Measurements from ENCODE around the gene KNL1. TPM values are rescaled to one million over a fixed set of nuclear protein-coding genes. Genes with fewer than 3 reads are reported as not detected.

KNL1 gene
- total and polyA plus RNA-seq, 2 of the 8 experiments (the other 6 are each of a cell fraction or from before 2014, with no cell fraction given): 4.4 to 22.5 TPM

DNA sequence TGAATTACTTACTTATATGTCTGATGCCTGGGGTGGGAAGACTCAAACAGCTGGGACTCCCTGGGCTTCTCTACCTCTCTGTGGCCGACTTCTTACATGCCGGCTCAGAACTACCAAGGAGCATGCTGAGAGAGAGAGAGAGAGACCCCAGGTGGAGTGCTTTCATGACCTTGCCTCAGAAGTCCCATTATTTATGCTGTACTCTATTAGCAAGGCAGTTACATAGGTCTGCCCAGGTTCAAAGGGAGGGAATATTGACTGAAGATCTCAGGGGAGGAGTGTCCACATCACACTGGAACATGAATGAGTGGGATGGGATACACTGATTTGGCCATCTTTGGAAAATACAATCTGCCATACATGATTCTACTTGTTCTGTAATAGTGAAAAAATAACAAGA is 45.4 kb upstream of the KNL1 start:
- Histone ChIP-seq H3K79me2 (ENCODE audit: control insufficient read depth in 1 of 2, insufficient read depth in 2 of 2, low read length in 2 of 2) (no peaks in the 10 kb centered on the region), H3K4ac (replicated peaks; ENCODE audit: insufficient read length, low read depth, low read length) (no peak overlapping the region), H2BK15ac (ENCODE audit: low read length) (no peak overlapping the region), H3K9ac (replicated peaks in 1 of 4; ENCODE audit: extremely low read depth in 1 of 4, low read depth in 3 of 4, low read length in 3 of 4) (no peak overlapping the region), H4K20me1 (replicated peaks in 1 of 2; ENCODE audit: control insufficient read depth in 1 of 2, insufficient read depth in 2 of 2, low read length in 2 of 2) (no peaks in the 10 kb centered on the region), H2BK5ac (ENCODE audit: low read depth, low read length) (no peak overlapping the region), H3K4me2 (ENCODE audit: insufficient read depth in 1 of 2, low read depth in 2 of 2, low read length in 2 of 2) (no peak overlapping the region), H3K9me3 (ENCODE audit: insufficient read depth in 2 of 2, low read depth in 1 of 2, low read length in 1 of 2) (no peaks in the 10 kb centered on the region), H3K56ac (replicated peaks; ENCODE audit: insufficient read length, low read depth, low read length) (no peak overlapping the region), H4K5ac (ENCODE audit: insufficient read length, low read depth, low read length) (no peak overlapping the region), H3K23ac (ENCODE audit: insufficient read length) (no peak overlapping the region), H3K27me3 (replicated peaks in 1 of 4; ENCODE audit: control insufficient read depth in 3 of 4, extremely low read depth in 1 of 4, insufficient read depth in 3 of 4, low read length in 3 of 4) (no peaks in the 10 kb centered on the region), H3K18ac (ENCODE audit: extremely low read depth, low read length) (no peak overlapping the region), H3K14ac (ENCODE audit: insufficient read length) (no peak overlapping the region), H2BK20ac (ENCODE audit: low read length) (no peak overlapping the region), H4K8ac (ENCODE audit: extremely low read depth, insufficient read depth, low read length) (no peak overlapping the region), H3K23me2 (ENCODE audit: low read depth, low read length) (no peaks in the 10 kb centered on the region), H3K4me1 (replicated peaks in 1 of 4; ENCODE audit: control insufficient read depth in 3 of 4, insufficient read depth in 4 of 4, low read length in 3 of 4) (peaks cover 3 to 8% (median 6%) of the 10 kb centered on the region in 4 experiments), H2AFZ (ENCODE audit: low read length) (no peak overlapping the region), H3K79me1 (ENCODE audit: low read depth, low read length) (no peaks in the 10 kb centered on the region), H3K36me3 (ENCODE audit: control insufficient read depth in 2 of 4, insufficient read depth in 4 of 4, low read length in 3 of 4) (no peaks in the 10 kb centered on the region), H2AK5ac (ENCODE audit: low read depth, low read length) (no peak overlapping the region), H3K4me3 (ENCODE audit: extremely low read depth in 1 of 4, insufficient read depth in 2 of 4, low read depth in 3 of 4, low read length in 4 of 4) (no peak overlapping the region), H3K27ac (ENCODE audit: low read depth, low read length) (no peak overlapping the region), H4K91ac (replicated peaks; ENCODE audit: insufficient read length, low read length) (no peak overlapping the region), H2BK120ac (replicated peaks; ENCODE audit: low read depth, low read length) (no peak overlapping the region), H2BK12ac (ENCODE audit: low read depth, low read length) (no peak overlapping the region)
- 81% methylated on average over 2 of the region's 2 CpGs; no CpG with 5 or more reads in 1 of the 2 experiments for WGBS, 2 experiments (ENCODE audit: extremely low coverage in 1 of 2, insufficient coverage in 1 of 2, insufficient read length in 1 of 2, insufficient replicate concordance in 2 of 2, low coverage in 1 of 2, low lambda C conversion rate in 2 of 2, missing lambda C conversion rate in 1 of 2)
- FAIRE-seq (no peak), DNase-seq (ENCODE audit: low read depth in 1 of 2, low spot score in 2 of 2) (no peak)
- ChIA-PET POLR2A (ENCODE audit: partially characterized antibody) (no interaction called here), CTCF (ENCODE audit: partially characterized antibody) (interaction anchor here (0.9 to 1.2 kb wide), 3 partner anchors 21 to 120 kb away, joined by 3 to 4 read pairs (median 3); partner anchors contain the start of gene RPUSD2)
- TF ChIP-seq SRF (IDR thresholded peaks at IDR 0.05; ENCODE audit: low read depth, low read length) (no peak), RFX5 (IDR thresholded peaks at IDR 0.05; ENCODE audit: borderline replicate concordance, low read depth, low read length) (no peak), HDAC2 (IDR thresholded peaks at IDR 0.05; ENCODE audit: borderline replicate concordance in 1 of 2, low read depth in 2 of 2, low read length in 2 of 2) (no peak), ZNF274 (IDR thresholded peaks at IDR 0.05; ENCODE audit: borderline replicate concordance, extremely low read depth, low read length) (no peak), POU5F1 (IDR thresholded peaks at IDR 0.05; ENCODE audit: low read depth, low read length) (no peak), BACH1 (IDR thresholded peaks at IDR 0.05; ENCODE audit: low read length) (no peak), USF2 (IDR thresholded peaks at IDR 0.05; ENCODE audit: low read length) (no peak)

Measured in H1 (cell line).